HAP-1 (cell line): Measurements from ENCODE around the gene PPM1B.
A peak's percentile ranks its signal among the peaks of the same experiment; 100 is the strongest.
"Not testable (repeated sequence)": the region's sequence is repeated elsewhere in the genome, so short reads cannot be mapped to it uniquely, and the experiment has no call there.

ENCODE experiments used
- DNase-seq, 2 experiments: peaks; one replicate each; pipeline ENCODE4 v3.0.0-alpha.2; 2016 to 2020; ENCODE audit warnings: low spot score in 2 of 2
- H3K27me3 ChIP-seq: fragments of 250-450 bp; sonication (Bioruptor Pico); 2 replicates; pipeline ENCODE4 v1.5.1; 2020; ENCODE audit warnings: low read depth, mild to moderate bottlenecking, moderate library complexity
- H3K36me3 ChIP-seq: fragments of 250-450 bp; sonication (Bioruptor Pico); replicated peaks from 2 replicates; pipeline ENCODE4 v1.5.1; 2020; ENCODE audit warnings: mild to moderate bottlenecking
- H3K4me1 ChIP-seq: fragments of 250-450 bp; sonication (Bioruptor Pico); 2 replicates; pipeline ENCODE4 v1.5.1; 2020; ENCODE audit warnings: mild to moderate bottlenecking
- H3K4me3 ChIP-seq: fragments of 250-450 bp; sonication (Bioruptor Pico); 2 replicates; pipeline ENCODE4 v1.5.1; 2020; ENCODE audit warnings: mild to moderate bottlenecking, moderate library complexity
- H3K9me3 ChIP-seq: fragments of 250-450 bp; sonication (Bioruptor Pico); 2 replicates; pipeline ENCODE4 v1.5.1; 2020; ENCODE audit warnings: mild to moderate bottlenecking, moderate library complexity
- in situ Hi-C: fragments of 300-500 bp; cut with MboI; formaldehyde crosslinking; loops from 3 replicates; pipeline ENCODE4 v1.14.3; 2020; ENCODE audit warnings: low sequenced_read_pairs, inconsistent platforms, mixed read lengths

PPM1B gene

GRCh38 chr2:44255704-44256103 lies 87.0 kb downstream of the PPM1B start:
- DNase-seq, H3K4me3 ChIP-seq, in situ Hi-C loops, H3K36me3 ChIP-seq, H3K4me1 ChIP-seq, H3K9me3 ChIP-seq, H3K27me3 ChIP-seq: not testable (repeated sequence)

DNA sequence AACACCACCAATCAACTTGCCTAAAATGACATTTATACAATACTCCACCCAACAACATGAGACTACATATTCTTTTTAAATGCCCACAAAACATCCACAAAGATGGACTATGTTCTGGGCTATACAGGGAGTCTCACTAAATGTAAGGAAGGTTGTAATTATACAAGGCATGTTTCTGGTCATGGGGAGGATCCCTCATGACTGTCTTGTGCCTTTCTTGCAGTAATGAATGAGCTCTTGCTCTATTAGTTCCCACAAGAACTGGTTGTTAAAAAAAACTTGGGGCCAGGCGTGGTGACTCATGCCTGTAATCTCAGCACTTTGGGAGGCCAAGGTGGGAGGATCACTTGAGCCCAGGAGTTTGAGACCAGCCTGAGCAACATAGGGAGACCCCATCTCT lies 89.1 kb downstream of the PPM1B start:
- H3K9me3 ChIP-seq, H3K27me3 ChIP-seq, H3K4me3 ChIP-seq, H3K4me1 ChIP-seq, DNase-seq, H3K36me3 ChIP-seq, in situ Hi-C loops: not testable (repeated sequence)

- Histone ChIP-seq H3K4me1 (peaks cover 18% of the 10 kb centered on the region), H3K9me3 (no peaks in the 10 kb centered on the region), H3K4me3 (no peak overlapping the region), H3K36me3 (0 out of 2 replicates have a peak, but pooled peaks cover 3% of the 10 kb centered on the region), H3K27me3 (no peaks in the 10 kb centered on the region)
- in situ Hi-C loops: no loop called here
- DNase-seq: no peak
These were observed 98.7 kb downstream of the PPM1B start for GRCh38 chr2:44267269-44267795.

DNA sequence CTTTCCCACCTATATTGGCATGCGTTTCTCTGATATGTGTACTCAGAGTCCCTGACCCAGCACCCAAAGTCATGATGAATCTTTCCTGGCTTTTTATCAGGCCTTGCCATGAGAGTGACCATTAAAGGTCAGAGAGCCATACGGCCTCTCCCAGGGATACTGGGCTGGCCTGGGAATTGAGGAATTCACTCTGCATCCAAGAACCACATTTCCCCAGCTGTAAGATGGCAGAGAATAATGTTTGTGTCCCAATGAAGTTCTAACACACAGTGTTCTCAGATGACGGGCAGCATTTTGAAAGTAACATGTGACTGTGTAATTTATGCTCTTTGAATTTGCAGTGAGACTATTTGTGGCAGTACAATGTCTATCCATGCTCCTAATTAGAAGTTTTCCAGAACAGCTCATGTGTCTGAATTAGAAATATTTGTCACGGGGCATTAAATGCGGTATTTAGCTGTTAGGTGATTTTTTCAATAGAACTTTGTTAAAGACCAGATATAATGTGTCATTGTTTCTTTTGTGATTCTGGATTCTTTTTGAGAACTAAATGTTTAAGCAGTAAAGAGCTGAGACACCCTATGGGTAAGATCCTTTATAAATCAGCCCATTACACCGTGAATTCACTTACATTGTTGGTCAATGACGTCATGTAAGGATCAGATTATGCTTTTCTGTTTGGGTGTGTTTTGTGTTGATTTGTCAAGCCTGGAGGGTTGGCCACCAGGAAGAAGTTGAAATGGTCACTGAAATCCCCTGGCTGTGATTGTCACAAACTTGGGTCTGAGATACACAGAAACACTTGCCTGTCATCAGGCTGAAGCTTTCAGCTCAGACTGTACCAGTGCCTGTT lies 99.3 kb downstream of the PPM1B start:
- DNase-seq: peak; percentile 42 to 86
- H3K4me3 ChIP-seq: no peak overlapping the region

DNA sequence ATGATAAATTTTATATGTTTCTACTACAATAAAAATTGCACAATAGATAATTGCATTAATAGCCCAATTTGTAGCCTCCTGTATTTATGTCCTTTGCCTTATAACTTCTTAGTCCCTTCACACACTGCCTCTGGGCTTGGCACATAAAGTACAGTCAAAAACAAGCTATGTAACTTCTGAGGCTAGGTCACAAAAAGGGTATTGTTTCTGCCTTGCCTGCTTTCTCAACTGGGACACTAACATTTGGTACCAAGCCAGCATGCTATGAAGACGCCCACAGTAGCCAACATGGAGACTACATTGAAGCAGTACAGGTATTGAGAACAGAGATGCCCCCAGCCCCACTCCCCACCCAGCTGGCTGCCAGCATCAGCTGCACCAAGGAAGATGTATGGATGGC lies 101.2 kb downstream of the PPM1B start:
- Histone ChIP-seq H3K36me3 (0 out of 2 replicates have a peak, but pooled peaks cover 3% of the 10 kb centered on the region), H3K27me3 (no peaks in the 10 kb centered on the region), H3K4me1 (peaks cover 31% of the 10 kb centered on the region), H3K4me3 (no peak overlapping the region), H3K9me3 (peaks cover 2% of the 10 kb centered on the region; the same call in 1 of the 2 replicates)
- DNase-seq: no peak
- in situ Hi-C loops: no loop called here

More for the DNA sequence above, 99.3 kb downstream of the PPM1B start:
- Histone ChIP-seq H3K36me3 (0 out of 2 replicates have a peak, but pooled peaks cover 3% of the 10 kb centered on the region), H3K4me1 (peaks cover 25% of the 10 kb centered on the region), H3K9me3 (no peaks in the 10 kb centered on the region), H3K27me3 (no peaks in the 10 kb centered on the region)
- in situ Hi-C loops: no loop called here

- H3K9me3 ChIP-seq: peaks cover 2% of the 10 kb centered on the region; the same call in 1 of the 2 replicates
- H3K4me1 ChIP-seq: peaks cover 31% of the 10 kb centered on the region
- no peaks in the 10 kb centered on the region for H3K27me3 ChIP-seq
- in situ Hi-C loops: no loop called here
- DNase-seq: no peak
- no peak overlapping the region for H3K4me3 ChIP-seq
- 0 out of 2 replicates have a peak, but pooled peaks cover 3% of the 10 kb centered on the region for H3K36me3 ChIP-seq
These were observed 102.6 kb downstream of the PPM1B start for GRCh38 chr2:44271296-44271695.

GRCh38 chr2:44273076-44273475 lies 104.4 kb downstream of the PPM1B start:
- H3K27me3 ChIP-seq: no peaks in the 10 kb centered on the region
- peaks cover 2% of the 10 kb centered on the region; the same call in 1 of the 2 replicates for H3K9me3 ChIP-seq
- H3K36me3 ChIP-seq: 0 out of 2 replicates have a peak, but pooled peaks cover 3% of the 10 kb centered on the region
- DNase-seq: peak; percentile 38 to 70
- no peak overlapping the region for H3K4me3 ChIP-seq
- in situ Hi-C loops: no loop called here
- peaks cover 23% of the 10 kb centered on the region for H3K4me1 ChIP-seq

DNA sequence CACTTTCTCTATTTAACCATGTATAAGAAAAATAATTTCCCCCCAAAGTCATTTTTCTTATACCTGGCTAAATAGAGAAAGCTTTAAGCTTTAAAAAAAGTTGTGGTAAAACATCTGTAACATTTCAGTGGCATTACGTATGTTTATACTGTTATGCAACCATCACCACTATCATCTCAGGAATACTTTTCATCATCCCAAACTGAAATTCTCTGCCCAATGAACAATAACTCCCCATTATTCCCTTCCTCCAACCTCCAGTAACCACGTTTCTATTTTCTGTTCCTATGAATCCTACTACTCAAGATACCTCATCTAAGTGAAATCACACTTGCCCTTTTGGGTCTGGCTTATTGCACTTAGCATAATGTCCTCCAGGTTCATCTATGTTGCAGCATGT lies 104.9 kb downstream of the PPM1B start:
- Histone ChIP-seq H3K27me3 (no peaks in the 10 kb centered on the region), H3K4me1 (peaks cover 19% of the 10 kb centered on the region), H3K9me3 (peaks cover 2% of the 10 kb centered on the region; the same call in 1 of the 2 replicates), H3K4me3 (no peak overlapping the region), H3K36me3 (0 out of 2 replicates have a peak, but pooled peaks cover 3% of the 10 kb centered on the region)
- in situ Hi-C loops: no loop called here
- no peak for DNase-seq

GRCh38 chr2:44275927-44276303 lies 107.2 kb downstream of the PPM1B start:
- peaks cover 16% of the 10 kb centered on the region for H3K4me1 ChIP-seq
- peaks cover 2% of the 10 kb centered on the region; the same call in 1 of the 2 replicates for H3K9me3 ChIP-seq
- H3K4me3 ChIP-seq: no peak overlapping the region
- no peaks in the 10 kb centered on the region for H3K27me3 ChIP-seq
- H3K36me3 ChIP-seq: no peaks in the 10 kb centered on the region
- DNase-seq: no peak
- in situ Hi-C loops: no loop called here

DNA sequence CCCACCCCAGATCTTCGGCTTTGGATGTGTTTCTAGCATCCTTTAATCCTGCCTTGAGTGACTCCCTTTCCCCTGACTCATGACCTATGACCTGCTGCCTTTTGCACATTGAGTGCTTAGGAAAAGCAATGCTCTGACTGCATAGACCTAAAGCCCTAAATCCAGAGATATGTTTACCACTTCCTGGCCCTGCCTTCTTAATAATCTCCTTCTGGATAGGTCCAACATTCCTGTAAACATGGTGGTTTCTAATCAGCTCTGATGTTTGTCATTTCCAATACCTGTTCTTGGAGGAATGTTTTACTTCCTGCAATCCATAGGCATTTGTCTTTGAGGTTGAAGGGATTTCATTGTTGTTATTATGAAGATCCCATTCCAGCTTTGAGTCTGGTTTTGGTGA lies 108.9 kb downstream of the PPM1B start:
- H3K27me3 ChIP-seq: no peaks in the 10 kb centered on the region
- in situ Hi-C loops: no loop called here
- H3K9me3 ChIP-seq: peaks cover 2% of the 10 kb centered on the region; the same call in 1 of the 2 replicates
- no peak for DNase-seq
- H3K4me1 ChIP-seq: peaks cover 11% of the 10 kb centered on the region
- H3K4me3 ChIP-seq: no peak overlapping the region
- no peaks in the 10 kb centered on the region for H3K36me3 ChIP-seq

DNA sequence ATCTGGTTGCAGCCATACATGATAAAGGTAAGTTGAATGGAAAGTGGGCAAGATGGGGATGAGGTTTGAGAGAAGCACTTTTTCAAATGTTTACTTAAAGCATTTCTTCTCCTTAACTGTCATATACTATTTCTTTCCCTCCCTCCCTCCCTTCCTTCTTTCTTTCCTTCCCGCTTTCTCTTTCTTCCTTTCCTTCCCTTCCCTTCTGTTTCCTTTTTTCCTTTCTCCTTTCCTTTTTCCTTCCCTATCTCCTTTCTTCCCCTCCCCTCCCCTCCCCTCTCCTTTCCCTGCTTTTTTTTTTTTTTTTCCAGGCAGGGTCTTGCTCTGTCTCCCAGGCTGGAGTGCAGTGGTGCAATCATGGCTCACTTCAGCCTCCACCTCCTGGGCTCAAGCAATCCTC lies 112.2 kb downstream of the PPM1B start:
- no peak for DNase-seq
- Histone ChIP-seq H3K27me3 (no peaks in the 10 kb centered on the region), H3K4me3 (no peak overlapping the region), H3K4me1 (no peaks in the 10 kb centered on the region), H3K36me3 (no peaks in the 10 kb centered on the region), H3K9me3 (no peaks in the 10 kb centered on the region)
- in situ Hi-C loops: no loop called here
